ENCODE measurements around the gene LCA5. TPM values are rescaled to one million over a fixed set of nuclear protein-coding genes. Genes with fewer than 3 reads are reported as not detected.

LCA5 gene
- total RNA-seq, 1 experiment from 2014 or later, result 7.0 TPM

GRCh38 chr6:79512014-79512413 is 25.2 kb downstream of the LCA5 start:
- peaks cover 5% of the 10 kb centered on the region; the same call in 1 of the 2 replicates for H3K4me1 ChIP-seq (ENCODE audit: control insufficient read depth, insufficient read depth, low read length)
- TF ChIP-seq CTCF (IDR thresholded peaks at IDR 0.05) (no peak), TCF7L2 (IDR thresholded peaks at IDR 0.05; ENCODE audit: low read depth, low read length) (no peak), SIN3A (IDR thresholded peaks at IDR 0.05; ENCODE audit: borderline replicate concordance, insufficient read depth, low read depth, low read length) (no peak), POLR2AphosphoS5 (IDR thresholded peaks at IDR 0.05; ENCODE audit: low read depth, low read length) (no peak), REST (IDR thresholded peaks at IDR 0.05; ENCODE audit: insufficient read depth in 1 of 2, low read depth in 2 of 2, low read length in 1 of 2) (no peak)
- DNase-seq (ENCODE audit: low read depth, low spot score), result no peak
- in situ Hi-C loops (cut with HindIII; ENCODE audit: low pct_unique_long_range_greater_than_20kb, low sequenced_read_pairs) (no loop called here), intact Hi-C loops (cut with micrococcal nuclease; ENCODE audit: unreplicated experiment) (no loop called here)
- H3K27me3 ChIP-seq (ENCODE audit: control insufficient read depth, insufficient read depth, low read length), result no peaks in the 10 kb centered on the region
- H3K27ac ChIP-seq (ENCODE audit: low read length), result no peak overlapping the region
- H3K9me3 ChIP-seq (ENCODE audit: control insufficient read depth, insufficient read depth, low read depth, low read length), result peaks cover 5% of the 10 kb centered on the region; the same call in 1 of the 2 replicates
- H3K4me3 ChIP-seq (ENCODE audit: low read depth in 2 of 2, low read length in 2 of 2), result no peak overlapping the region
- CTCF ChIA-PET, result no interaction called here
- no peaks in the 10 kb centered on the region; the same call in 1 of the 2 replicates for H3K36me3 ChIP-seq (ENCODE audit: control insufficient read depth, insufficient read depth, low read length)
- no TSS peak for BruUV-seq (replicated peaks)
- POLR2A ChIA-PET, result no interaction called here
- ATAC-seq, result no peak

- no peak for TF ChIP-seq TCF7L2 (IDR thresholded peaks at IDR 0.05; ENCODE audit: low read depth, low read length)
- no peak for TF ChIP-seq SIN3A (IDR thresholded peaks at IDR 0.05; ENCODE audit: borderline replicate concordance, insufficient read depth, low read depth, low read length)
- no peak for TF ChIP-seq REST (IDR thresholded peaks at IDR 0.05; ENCODE audit: insufficient read depth in 1 of 2, low read depth in 2 of 2, low read length in 1 of 2)
- TF ChIP-seq POLR2AphosphoS5 (IDR thresholded peaks at IDR 0.05; ENCODE audit: low read depth, low read length), result no peak
- no peak for TF ChIP-seq CTCF (IDR thresholded peaks at IDR 0.05)
- H3K27ac ChIP-seq (ENCODE audit: low read length), result no peak overlapping the region
- ChIA-PET CTCF (no interaction called here), POLR2A (no interaction called here)
- H3K27me3 ChIP-seq (ENCODE audit: control insufficient read depth, insufficient read depth, low read length), result no peaks in the 10 kb centered on the region
- no peak overlapping the region for H3K4me3 ChIP-seq (ENCODE audit: low read depth in 2 of 2, low read length in 2 of 2)
- BruUV-seq (replicated peaks), result no TSS peak
- DNase-seq (ENCODE audit: low read depth, low spot score) (no peak), ATAC-seq (no peak)
- H3K9me3 ChIP-seq (ENCODE audit: control insufficient read depth, insufficient read depth, low read depth, low read length), result peaks cover 11% of the 10 kb centered on the region; the same call in 1 of the 2 replicates
- intact Hi-C loops (cut with micrococcal nuclease; ENCODE audit: unreplicated experiment) (no loop called here), in situ Hi-C loops (cut with HindIII; ENCODE audit: low pct_unique_long_range_greater_than_20kb, low sequenced_read_pairs) (no loop called here)
- H3K4me1 ChIP-seq (ENCODE audit: control insufficient read depth, insufficient read depth, low read length), result peaks cover 5% of the 10 kb centered on the region; the same call in 1 of the 2 replicates
- H3K36me3 ChIP-seq (ENCODE audit: control insufficient read depth, insufficient read depth, low read length), result no peaks in the 10 kb centered on the region; the same call in 1 of the 2 replicates
Measured at GRCh38 chr6:79510707-79511106, 26.5 kb downstream of the LCA5 start.
